Inflammatory macrophage (primary cell): ENCODE results near the gene FYCO1.
"Not testable (repeated sequence)": the region's sequence is repeated elsewhere in the genome, so short reads cannot be mapped to it uniquely, and the experiment has no call there.

ENCODE experiments used
- DNase-seq, 2 donors: peaks; one replicate each; pipeline ENCODE4 v3.0.0-alpha.2; 2020 to 2022

The FYCO1 gene

GRCh38 chr3:46008058-46008457 lies 12.4 kb upstream of the FYCO1 start:
- no peak for DNase-seq

- no peak for DNase-seq
Observed at GRCh38 chr3:46007280-46007679, 11.7 kb upstream of the FYCO1 start.

GRCh38 chr3:46006238-46007032 lies 10.8 kb upstream of the FYCO1 start:
- no peak for DNase-seq

GRCh38 chr3:46003706-46004105 lies 8.1 kb upstream of the FYCO1 start:
- DNase-seq, result not testable (repeated sequence)

DNA sequence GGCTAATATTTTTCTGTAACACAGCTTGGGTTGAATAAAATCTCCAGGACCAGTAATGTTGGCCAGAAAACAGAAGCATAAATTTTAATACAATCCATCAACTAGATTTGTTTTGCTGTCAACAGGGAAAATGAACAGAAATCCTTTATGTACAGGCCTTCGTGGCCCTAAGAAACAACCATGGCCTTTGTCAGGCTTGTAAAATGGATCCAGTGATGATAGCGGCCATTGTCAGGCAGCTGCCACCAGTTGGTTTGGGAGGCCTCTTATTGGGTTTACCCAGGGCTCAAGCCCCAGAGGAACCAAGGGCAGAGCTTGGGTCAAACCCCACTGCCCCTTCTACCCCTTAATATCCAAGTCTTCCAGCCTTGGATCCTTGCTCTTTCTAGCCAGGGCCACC lies 5.6 kb upstream of the FYCO1 start:
- DNase-seq, result no peak

GRCh38 chr3:45997942-45998341 lies 2.3 kb upstream of the FYCO1 start:
- DNase-seq, result no peak

GRCh38 chr3:45997499-45997898 lies 1.9 kb upstream of the FYCO1 start:
- not testable (repeated sequence) for DNase-seq

DNA sequence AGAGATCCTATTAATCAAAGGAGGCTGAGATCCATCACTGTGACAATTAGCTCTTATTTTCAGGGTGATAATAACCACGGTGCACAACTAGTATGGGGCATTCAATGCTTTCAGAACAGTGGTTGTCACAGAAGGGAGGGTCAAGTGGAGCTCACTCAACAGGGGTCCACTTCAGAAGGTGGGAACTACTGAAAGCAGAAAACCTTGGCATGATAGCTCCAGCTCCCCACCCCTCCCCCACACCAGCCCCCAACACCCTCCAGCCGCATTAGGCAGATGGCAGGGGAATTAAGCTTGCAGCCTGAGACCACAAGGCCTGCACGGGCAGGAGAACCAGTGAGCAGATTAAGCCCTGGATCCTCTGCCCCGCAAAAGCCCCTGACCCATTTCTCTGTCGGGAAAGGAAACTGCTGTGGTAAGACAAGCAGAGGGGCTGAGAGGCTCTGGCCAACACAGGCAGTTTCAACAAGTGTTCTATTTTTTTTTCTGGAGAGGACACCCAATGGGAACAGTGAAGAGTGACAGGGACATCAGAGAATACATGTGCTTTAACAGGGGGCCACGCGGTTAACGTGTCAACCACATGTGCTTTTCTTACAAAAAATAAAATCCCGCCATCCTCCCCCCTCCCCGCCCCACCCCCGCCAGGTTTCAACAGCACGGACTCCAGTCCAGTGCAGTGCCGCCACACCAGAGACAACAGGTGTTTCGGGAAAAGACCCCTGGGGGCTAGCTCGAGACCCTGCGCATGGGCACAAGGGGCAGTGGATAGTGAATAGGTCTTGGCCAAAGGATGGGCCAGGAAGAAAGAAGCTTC lies 997 bp downstream of the FYCO1 start:
- DNase-seq, result no peak

GRCh38 chr3:45993421-45994027 lies 2.1 kb downstream of the FYCO1 start:
- DNase-seq, result no peak

- no peak for DNase-seq
Observed at GRCh38 chr3:45992821-45993221, 2.8 kb downstream of the FYCO1 start.

- no peak for DNase-seq
Observed at GRCh38 chr3:45992133-45992729, 3.4 kb downstream of the FYCO1 start.

- DNase-seq, result no peak
Observed at GRCh38 chr3:45991341-45991740, 4.3 kb downstream of the FYCO1 start.

DNA sequence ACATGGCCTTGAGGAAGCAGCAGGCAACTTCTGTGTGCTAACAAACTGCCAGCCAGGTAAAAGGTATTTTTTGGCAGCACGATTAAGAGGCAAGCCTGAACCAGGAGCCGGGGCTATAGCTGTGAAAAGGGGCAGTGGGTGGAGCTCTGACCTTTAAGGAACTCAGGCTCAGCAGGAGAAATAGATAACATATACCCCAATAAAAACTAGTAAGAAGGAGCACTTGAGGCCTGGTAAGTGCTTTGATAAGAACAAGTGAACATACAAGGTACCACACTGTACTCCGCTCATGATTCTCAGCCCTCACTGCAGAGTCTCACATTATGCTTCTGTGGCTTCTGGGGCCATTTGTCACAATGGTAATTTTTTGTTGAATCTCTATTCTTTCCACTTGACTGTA lies 5.4 kb downstream of the FYCO1 start:
- DNase-seq, result no peak

DNA sequence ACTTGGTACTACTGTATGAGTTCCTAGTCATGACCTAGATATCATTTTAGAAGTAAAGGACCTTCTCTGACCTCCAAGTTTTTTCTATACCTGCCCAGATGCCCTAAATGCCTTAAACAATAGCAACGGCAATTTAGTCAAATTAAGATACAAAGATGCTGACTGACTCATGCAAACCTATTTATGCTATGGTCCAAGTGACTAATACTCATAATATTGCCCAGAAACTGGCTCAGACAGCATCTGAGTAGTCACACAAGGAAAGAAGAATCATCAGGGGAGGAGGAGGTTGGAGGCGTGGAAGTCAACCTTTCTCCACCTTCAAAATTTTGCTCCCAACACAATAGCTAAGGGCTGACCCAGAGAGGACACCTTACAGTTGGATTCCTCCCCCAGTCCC lies 6.8 kb downstream of the FYCO1 start:
- DNase-seq, result no peak

DNA sequence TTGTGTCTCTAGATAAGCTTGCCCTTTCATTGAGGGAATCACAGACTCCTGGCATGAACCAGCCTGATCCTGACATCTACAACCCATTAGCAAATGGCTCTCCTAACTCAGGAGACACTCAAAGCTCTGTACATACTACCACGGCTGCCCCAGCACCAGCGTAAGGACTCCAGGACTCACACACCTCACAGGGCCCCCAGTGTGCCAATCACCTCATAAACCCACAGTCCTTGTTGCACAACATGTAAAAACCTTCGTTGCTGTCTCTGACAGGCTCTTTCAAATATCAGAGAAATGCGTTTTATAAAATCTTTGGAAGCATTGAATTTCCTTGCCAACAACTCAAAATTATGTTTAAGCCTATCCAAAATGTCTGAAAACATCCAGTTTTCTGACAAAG lies 7.3 kb downstream of the FYCO1 start:
- DNase-seq, result no peak

GRCh38 chr3:45987368-45988291 lies 8.0 kb downstream of the FYCO1 start:
- peak; percentile 27 to 42 for DNase-seq

DNA sequence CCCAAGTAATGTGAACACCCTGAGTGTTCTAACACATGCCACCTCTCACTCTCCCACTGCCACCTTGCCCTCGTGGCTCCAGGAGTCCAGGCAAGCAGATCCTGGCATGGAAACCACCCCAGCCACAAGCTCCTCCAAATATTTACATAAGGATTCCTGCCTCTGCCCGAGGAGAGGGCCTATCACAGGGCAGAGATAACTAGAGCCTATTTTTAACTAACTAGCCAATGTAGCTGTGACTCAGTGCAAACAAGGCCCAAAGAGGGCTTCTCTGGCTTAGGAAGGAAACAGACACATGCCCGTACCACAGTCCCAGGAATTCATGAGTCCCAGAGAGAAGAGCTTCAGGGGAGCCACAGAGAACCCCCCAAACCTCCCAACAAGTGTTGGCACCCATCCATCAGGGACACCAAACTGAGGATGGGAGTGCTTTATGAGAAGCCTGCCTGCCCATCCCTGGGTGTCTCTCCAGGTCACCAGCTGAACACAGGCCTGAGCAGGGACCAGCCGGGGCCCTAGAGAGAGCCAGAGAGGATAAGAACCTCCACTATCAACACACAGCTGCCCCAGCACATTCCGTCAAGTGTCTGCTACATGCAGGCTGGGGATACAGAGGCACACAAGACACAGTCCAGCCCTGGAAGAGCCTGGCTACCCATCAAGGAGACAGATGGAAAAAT lies 9.2 kb downstream of the FYCO1 start:
- DNase-seq, result no peak

GRCh38 chr3:45985532-45986302 lies 9.9 kb downstream of the FYCO1 start:
- no peak for DNase-seq

- DNase-seq, result no peak
Observed at GRCh38 chr3:45984331-45985312, 11.0 kb downstream of the FYCO1 start.
